HepG2 (cell line): ENCODE data around the gene EIF5A. TPM values are rescaled to one million over a fixed set of nuclear protein-coding genes. Genes with fewer than 3 reads are reported as not detected.
A peak's percentile ranks its signal among the peaks of the same experiment; 100 is the strongest.

Experiments used
- ATF6 ChIP-seq: sonication (generic); formaldehyde crosslinking; conservative IDR thresholded peaks from 2 replicates; pipeline ENCODE4 v1.4.0; 2020; ENCODE audit warnings: missing genetic modification reagents
- DNMT3B ChIP-seq: conservative IDR thresholded peaks from 2 replicates; pipeline ENCODE4 v1.6.1; 2016; ENCODE audit warnings: missing biosample characterization, control low read depth
- GMEB1 ChIP-seq: sonication (generic); formaldehyde crosslinking; IDR thresholded peaks from 2 replicates; pipeline ENCODE4 v1.5.1; 2020; ENCODE audit warnings: missing genetic modification reagents, mild to moderate bottlenecking, borderline replicate concordance
- GZF1 ChIP-seq: sonication (generic); formaldehyde crosslinking; IDR thresholded peaks from 2 replicates; pipeline ENCODE4 v1.5.1; 2020; ENCODE audit warnings: mild to moderate bottlenecking, missing genetic modification reagents
- NONO ChIP-seq, 2 experiments: fragments of 450-650 bp in 1 of 2; sonication (generic) in 1 of 2; formaldehyde crosslinking in 1 of 2; IDR thresholded peaks in 1 of 2; conservative IDR thresholded peaks in 1 of 2; 2 replicates each; pipeline versions ENCODE4 v1.6.1 to v1.8.0; 2017 to 2022; ENCODE audit warnings: mild to moderate bottlenecking in 1 of 2, missing genetic modification reagents in 1 of 2, moderate library complexity in 1 of 2
- POGZ ChIP-seq: sonication (generic); formaldehyde crosslinking; IDR thresholded peaks from 2 replicates; pipeline ENCODE4 v1.4.0; 2020; ENCODE audit warnings: mild to moderate bottlenecking, missing genetic modification reagents
- RFX5 ChIP-seq: IDR thresholded peaks from 2 replicates; pipeline ENCODE4 v1.6.1; 2011; ENCODE audit warnings: low read depth, low read length, improper control_type of control experiment
- SIN3A ChIP-seq: IDR thresholded peaks from 2 replicates; pipeline ENCODE4 v1.6.1; 2011; ENCODE audit warnings: low read depth, mild to moderate bottlenecking, control low read depth, low read length, borderline replicate concordance
- TRIM22 ChIP-seq: fragments of 450-650 bp; IDR thresholded peaks from 2 replicates; pipeline ENCODE4 v1.6.1; 2017
- ZBTB14 ChIP-seq: sonication (generic); formaldehyde crosslinking; IDR thresholded peaks from 2 replicates; pipeline ENCODE4 v1.4.0; 2020; ENCODE audit warnings: missing genetic modification reagents
- ZBTB39 ChIP-seq: sonication (generic); formaldehyde crosslinking; IDR thresholded peaks from 2 replicates; pipeline ENCODE4 v1.5.0; 2020; ENCODE audit warnings: missing genetic modification reagents
- ZEB1 ChIP-seq: IDR thresholded peaks from 2 replicates; pipeline ENCODE4 v1.6.1; 2012; ENCODE audit warnings: mild to moderate bottlenecking, low read depth, inconsistent platforms; ENCODE audit not compliant: insufficient replicate concordance
- ZNF260 ChIP-seq: sonication (generic); formaldehyde crosslinking; IDR thresholded peaks from 2 replicates; pipeline ENCODE4 v1.4.0; 2020; ENCODE audit warnings: missing genetic modification reagents, low read depth, mild to moderate bottlenecking, borderline replicate concordance
- ZNF264 ChIP-seq: sonication (generic); formaldehyde crosslinking; IDR thresholded peaks from 2 replicates; pipeline ENCODE4 v1.4.0; 2020; ENCODE audit warnings: missing genetic modification reagents
- ZNF292 ChIP-seq: sonication (generic); formaldehyde crosslinking; IDR thresholded peaks from 2 replicates; pipeline ENCODE4 v1.8.1; 2022; ENCODE audit warnings: mild to moderate bottlenecking, low read depth, missing genetic modification reagents, borderline replicate concordance
- ZNF30 ChIP-seq: sonication (generic); formaldehyde crosslinking; IDR thresholded peaks from 2 replicates; pipeline ENCODE4 v1.5.0; 2020; ENCODE audit warnings: mild to moderate bottlenecking, missing genetic modification reagents
- ZNF468 ChIP-seq: sonication (generic); formaldehyde crosslinking; IDR thresholded peaks from 2 replicates; pipeline ENCODE4 v1.8.0; 2022; ENCODE audit warnings: mild to moderate bottlenecking, moderate library complexity, missing genetic modification reagents
- ZNF709 ChIP-seq: sonication (generic); formaldehyde crosslinking; IDR thresholded peaks from 2 replicates; pipeline ENCODE4 v1.5.0; 2020; ENCODE audit warnings: mild to moderate bottlenecking, missing genetic modification reagents
- ZNF740 ChIP-seq: sonication (generic); formaldehyde crosslinking; IDR thresholded peaks from 2 replicates; pipeline ENCODE4 v1.4.0; 2020; ENCODE audit warnings: missing genetic modification reagents
- ZNF777 ChIP-seq: sonication (generic); formaldehyde crosslinking; IDR thresholded peaks from 2 replicates; pipeline ENCODE4 v1.4.0; 2020; ENCODE audit warnings: missing genetic modification reagents
- polyA plus RNA-seq, 8 experiments: library from polyadenylated mRNA; depleted of rRNA in 3 of 8; stranded (reverse) in 7 of 8; unstranded in 1 of 8; fragments of >200 nt; fragmentation: Illumina TruSeq in 4 of 8; extraction: Trizol in 4 of 8; gene quantifications; 2 replicates each; pipeline versions ENCODE4 v1.2.1 to v1.2.3, GENCODE V29; 2011 to 2016; ENCODE audit warnings: low read depth in 4 of 8, missing spikeins in 1 of 8, mixed read lengths in 1 of 8; ENCODE audit not compliant: insufficient read depth in 1 of 8
- total RNA-seq, 5 experiments: library from RNA; depleted of rRNA; stranded (reverse); fragments of >200 nt; fragmentation: Illumina TruSeq; extraction: Trizol; gene quantifications; 2 replicates each; pipeline ENCODE4 v1.2.3, GENCODE V29; 2016; ENCODE audit warnings: low read depth in 1 of 5

The EIF5A gene
- total and polyA plus RNA-seq, 2 of the 13 experiments (the other 11 are each of a cell fraction or from before 2014, with no cell fraction given): 319 to 337 TPM

GRCh38 chr17:7314719-7315569 lies 7.5 kb downstream of the EIF5A start, which contains the start of gene GPS2 (continued):
- TF ChIP-seq ZBTB39 (CRISPR knock-in tag) (no peak), NONO (IDR thresholded peaks at IDR 0.05) (no peak), NONO (CRISPR knock-in tag; conservative IDR thresholded peaks at IDR 0.05) (peak; percentile 98), RFX5 (no peak), ZNF777 (CRISPR knock-in tag) (peak; percentile 87), ZBTB14 (peak; percentile 66), ZNF292 (CRISPR knock-in tag) (no peak), TRIM22 (no peak), ZEB1 (peak; percentile 31), ZNF740 (0 out of 2 replicates have a peak, but pooled peaks have one; percentile 36), SIN3A (peak; percentile 78; the same call in 1 of the 2 replicates), GZF1 (no peak), ZNF468 (CRISPR knock-in tag) (no peak), ZNF260 (CRISPR knock-in tag) (no peak), ATF6 (CRISPR knock-in tag) (no peak), POGZ (CRISPR knock-in tag) (no peak), DNMT3B (CRISPR knock-in tag) (no peak), ZNF30 (CRISPR knock-in tag) (no peak), GMEB1 (peak; percentile 95), ZNF709 (CRISPR knock-in tag) (peak; percentile 77; the same call in 1 of the 2 replicates), ZNF264 (CRISPR knock-in tag) (0 out of 2 replicates have a peak, but pooled peaks have one; percentile 58)
